ENCODE data around the gene CDH4.

The CDH4 gene

GRCh38 chr20:61251529-61252393, at the start of gene CDH4:
Gene CDH4 (plus strand): TSS chr20:61252261.
- TF ChIP-seq CTCF (IDR thresholded peaks at IDR 0.05; ENCODE audit: control extremely low read depth, extremely low read depth, low read depth, missing control alignments) = no peak
- ChIA-PET CTCF (no interaction called here), POLR2A (no interaction called here)
- no peak for DNase-seq (ENCODE audit: extremely low spot score)

- CTCF ChIA-PET = no interaction called here
- POLR2A ChIA-PET = no interaction called here
Measured at GRCh38 chr20:61203320-61203719, 48.7 kb upstream of the CDH4 start.

GRCh38 chr20:61204206-61204605, 47.9 kb upstream of the CDH4 start:
- DNase-seq (ENCODE audit: extremely low spot score) = no peak
- POLR2A ChIA-PET = no interaction called here
- no peak for TF ChIP-seq CTCF (IDR thresholded peaks at IDR 0.05; ENCODE audit: control extremely low read depth, extremely low read depth, low read depth, missing control alignments)
- CTCF ChIA-PET = no interaction called here

More at GRCh38 chr20:61203320-61203719, 48.7 kb upstream of the CDH4 start:
- DNase-seq (ENCODE audit: extremely low spot score) = no peak
- TF ChIP-seq CTCF (IDR thresholded peaks at IDR 0.05; ENCODE audit: control extremely low read depth, extremely low read depth, low read depth, missing control alignments) = no peak

GRCh38 chr20:61205769-61206168, 46.3 kb upstream of the CDH4 start:
- no peak for DNase-seq (ENCODE audit: extremely low spot score)
- no peak for TF ChIP-seq CTCF (IDR thresholded peaks at IDR 0.05; ENCODE audit: control extremely low read depth, extremely low read depth, low read depth, missing control alignments)
- CTCF ChIA-PET = interaction anchor here (1.2 kb wide), 1 partner anchor 16 kb away, joined by 3 read pairs; no protein-coding TSS in a partner anchor
- POLR2A ChIA-PET = no interaction called here

- ChIA-PET POLR2A (no interaction called here), CTCF (interaction anchor here (1.7 kb wide), 1 partner anchor 12 kb away, joined by 5 read pairs; no protein-coding TSS in a partner anchor)
- TF ChIP-seq CTCF (IDR thresholded peaks at IDR 0.05; ENCODE audit: control extremely low read depth, extremely low read depth, low read depth, missing control alignments) = no peak
- DNase-seq (ENCODE audit: extremely low spot score) = no peak
Measured at GRCh38 chr20:61210862-61211261, 41.2 kb upstream of the CDH4 start.

GRCh38 chr20:61217848-61218247, 34.2 kb upstream of the CDH4 start:
- no peak for TF ChIP-seq CTCF (IDR thresholded peaks at IDR 0.05; ENCODE audit: control extremely low read depth, extremely low read depth, low read depth, missing control alignments)
- POLR2A ChIA-PET = no interaction called here
- DNase-seq (ENCODE audit: extremely low spot score) = no peak
- CTCF ChIA-PET = no interaction called here
